Ishikawa (cell line): ENCODE measurements around the gene SP3.

Source experiments
- CEBPB ChIP-seq: IDR thresholded peaks from 2 replicates; pipeline ENCODE4 v1.6.1; 2012
- CREB1 ChIP-seq: IDR thresholded peaks from 2 replicates; pipeline ENCODE4 v1.6.1; 2012; ENCODE audit warnings: low read depth
- EGR1 ChIP-seq: IDR thresholded peaks from 2 replicates; pipeline ENCODE4 v1.6.1; 2012
- EP300 ChIP-seq: IDR thresholded peaks from 2 replicates; pipeline ENCODE4 v1.6.1; 2012; ENCODE audit warnings: borderline replicate concordance
- FOXM1 ChIP-seq: IDR thresholded peaks from 2 replicates; pipeline ENCODE4 v1.6.1; 2012; ENCODE audit warnings: low read depth, borderline replicate concordance
- MAX ChIP-seq: IDR thresholded peaks from 2 replicates; pipeline ENCODE4 v1.6.1; 2012
- NFIC ChIP-seq: IDR thresholded peaks from 2 replicates; pipeline ENCODE4 v1.6.1; 2012
- RAD21 ChIP-seq: IDR thresholded peaks from 2 replicates; pipeline ENCODE4 v1.6.1; 2012; ENCODE audit warnings: low read depth
- REST ChIP-seq: IDR thresholded peaks from 2 replicates; pipeline ENCODE4 v1.6.1; 2012; ENCODE audit warnings: low read depth, mild to moderate bottlenecking
- TAF1 ChIP-seq: IDR thresholded peaks from 2 replicates; pipeline ENCODE4 v1.6.1; 2012; ENCODE audit warnings: low read depth, mild to moderate bottlenecking
- TCF12 ChIP-seq: IDR thresholded peaks from 2 replicates; pipeline ENCODE4 v1.6.1; 2012; ENCODE audit warnings: low read depth
- TEAD4 ChIP-seq: IDR thresholded peaks from 2 replicates; pipeline ENCODE4 v1.6.1; 2012
- USF1 ChIP-seq: IDR thresholded peaks from 2 replicates; pipeline ENCODE4 v1.6.1; 2012
- YY1 ChIP-seq: IDR thresholded peaks from 2 replicates; pipeline ENCODE4 v1.6.1; 2012; ENCODE audit warnings: low read depth
- ZBTB7A ChIP-seq: IDR thresholded peaks from 2 replicates; pipeline ENCODE4 v1.6.1; 2012; ENCODE audit warnings: low read depth

The SP3 gene

GRCh38 chr2:173942861-173943523 lies 22.2 kb downstream of the SP3 start:
- TF ChIP-seq YY1 = no peak
- no peak for TF ChIP-seq TEAD4
- TF ChIP-seq REST = no peak
- no peak for TF ChIP-seq TAF1
- no peak for TF ChIP-seq CEBPB
- TF ChIP-seq RAD21 = no peak
- no peak for TF ChIP-seq USF1
- TF ChIP-seq EGR1 = no peak
- TF ChIP-seq NFIC = no peak
- no peak for TF ChIP-seq FOXM1
- no peak for TF ChIP-seq TCF12

- no peak for TF ChIP-seq USF1
- no peak for TF ChIP-seq FOXM1
- TF ChIP-seq RAD21 = no peak
- no peak for TF ChIP-seq ZBTB7A
- TF ChIP-seq CREB1 = no peak
- TF ChIP-seq EP300 = no peak
- TF ChIP-seq TEAD4 = no peak
- no peak for TF ChIP-seq TCF12
- TF ChIP-seq MAX = no peak
- TF ChIP-seq EGR1 = no peak
- no peak for TF ChIP-seq NFIC
- no peak for TF ChIP-seq YY1
- no peak for TF ChIP-seq REST
- no peak for TF ChIP-seq TAF1
Observed at GRCh38 chr2:173941567-173941966, 23.6 kb downstream of the SP3 start.

- TF ChIP-seq CREB1 = no peak
- no peak for TF ChIP-seq TAF1
- TF ChIP-seq RAD21 = no peak
- no peak for TF ChIP-seq TEAD4
- no peak for TF ChIP-seq CEBPB
Observed at GRCh38 chr2:173940208-173941020, 24.8 kb downstream of the SP3 start.

- no peak for TF ChIP-seq MAX
- no peak for TF ChIP-seq USF1
- no peak for TF ChIP-seq RAD21
- no peak for TF ChIP-seq TCF12
- no peak for TF ChIP-seq CREB1
- no peak for TF ChIP-seq EGR1
- no peak for TF ChIP-seq REST
- TF ChIP-seq FOXM1 = no peak
- no peak for TF ChIP-seq EP300
- no peak for TF ChIP-seq ZBTB7A
- no peak for TF ChIP-seq TAF1
- no peak for TF ChIP-seq TEAD4
- TF ChIP-seq CEBPB = no peak
- TF ChIP-seq YY1 = no peak
- no peak for TF ChIP-seq NFIC
Observed at GRCh38 chr2:173938700-173939384, 26.3 kb downstream of the SP3 start.
